HL-60 (cell line): ENCODE results near the gene TRIM63.

ENCODE experiments used
- GABPA ChIP-seq: IDR thresholded peaks from 2 replicates; pipeline ENCODE4 v1.6.1; 2012; ENCODE audit warnings: low read depth
- POLR2AphosphoS5 ChIP-seq: IDR thresholded peaks from 2 replicates; pipeline ENCODE4 v1.6.1; 2012; ENCODE audit warnings: low read depth
- REST ChIP-seq: IDR thresholded peaks from 2 replicates; pipeline ENCODE4 v1.6.1; 2012; ENCODE audit warnings: low read depth; ENCODE audit not compliant: insufficient replicate concordance
- TF ChIP-seq, protein P1 (sequence below): IDR thresholded peaks from one replicate; pipeline ENCODE4 v1.5.1; 2011; ENCODE audit warnings: low read length, control low read depth, inconsistent platforms; ENCODE audit not compliant: insufficient read depth

GRCh38 chr1:26094076-26094669 lies 26.7 kb upstream of the TRIM63 start:
- TF ChIP-seq GABPA = no peak
- TF ChIP-seq, protein P1, sequence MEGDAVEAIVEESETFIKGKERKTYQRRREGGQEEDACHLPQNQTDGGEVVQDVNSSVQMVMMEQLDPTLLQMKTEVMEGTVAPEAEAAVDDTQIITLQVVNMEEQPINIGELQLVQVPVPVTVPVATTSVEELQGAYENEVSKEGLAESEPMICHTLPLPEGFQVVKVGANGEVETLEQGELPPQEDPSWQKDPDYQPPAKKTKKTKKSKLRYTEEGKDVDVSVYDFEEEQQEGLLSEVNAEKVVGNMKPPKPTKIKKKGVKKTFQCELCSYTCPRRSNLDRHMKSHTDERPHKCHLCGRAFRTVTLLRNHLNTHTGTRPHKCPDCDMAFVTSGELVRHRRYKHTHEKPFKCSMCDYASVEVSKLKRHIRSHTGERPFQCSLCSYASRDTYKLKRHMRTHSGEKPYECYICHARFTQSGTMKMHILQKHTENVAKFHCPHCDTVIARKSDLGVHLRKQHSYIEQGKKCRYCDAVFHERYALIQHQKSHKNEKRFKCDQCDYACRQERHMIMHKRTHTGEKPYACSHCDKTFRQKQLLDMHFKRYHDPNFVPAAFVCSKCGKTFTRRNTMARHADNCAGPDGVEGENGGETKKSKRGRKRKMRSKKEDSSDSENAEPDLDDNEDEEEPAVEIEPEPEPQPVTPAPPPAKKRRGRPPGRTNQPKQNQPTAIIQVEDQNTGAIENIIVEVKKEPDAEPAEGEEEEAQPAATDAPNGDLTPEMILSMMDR = no peak
- no peak for TF ChIP-seq REST
- TF ChIP-seq POLR2AphosphoS5 = no peak
